Measurements from ENCODE around the gene HSD3B1. TPM values are rescaled to one million over a fixed set of nuclear protein-coding genes. Genes with fewer than 3 reads are reported as not detected.
"Not testable (repeated sequence)": the region's sequence is repeated elsewhere in the genome, so short reads cannot be mapped to it uniquely, and the experiment has no call there.

The HSD3B1 gene
- total RNA-seq, 3 donors from 2014 or later: not detected

GRCh38 chr1:119481951-119482350, 25.1 kb upstream of the HSD3B1 start:
- DNase-seq (no peak), ATAC-seq (no peak)
- no peaks in the 10 kb centered on the region for H3K27me3 Mint-ChIP-seq (ENCODE audit: low read depth)
- no peaks in the 10 kb centered on the region for H3K4me1 Mint-ChIP-seq (ENCODE audit: low read depth)
- no peaks in the 10 kb centered on the region for H3K9me3 Mint-ChIP-seq
- no peak overlapping the region for H3K4me3 Mint-ChIP-seq
- no peaks in the 10 kb centered on the region for H3K36me3 Mint-ChIP-seq (ENCODE audit: insufficient read depth)

DNA sequence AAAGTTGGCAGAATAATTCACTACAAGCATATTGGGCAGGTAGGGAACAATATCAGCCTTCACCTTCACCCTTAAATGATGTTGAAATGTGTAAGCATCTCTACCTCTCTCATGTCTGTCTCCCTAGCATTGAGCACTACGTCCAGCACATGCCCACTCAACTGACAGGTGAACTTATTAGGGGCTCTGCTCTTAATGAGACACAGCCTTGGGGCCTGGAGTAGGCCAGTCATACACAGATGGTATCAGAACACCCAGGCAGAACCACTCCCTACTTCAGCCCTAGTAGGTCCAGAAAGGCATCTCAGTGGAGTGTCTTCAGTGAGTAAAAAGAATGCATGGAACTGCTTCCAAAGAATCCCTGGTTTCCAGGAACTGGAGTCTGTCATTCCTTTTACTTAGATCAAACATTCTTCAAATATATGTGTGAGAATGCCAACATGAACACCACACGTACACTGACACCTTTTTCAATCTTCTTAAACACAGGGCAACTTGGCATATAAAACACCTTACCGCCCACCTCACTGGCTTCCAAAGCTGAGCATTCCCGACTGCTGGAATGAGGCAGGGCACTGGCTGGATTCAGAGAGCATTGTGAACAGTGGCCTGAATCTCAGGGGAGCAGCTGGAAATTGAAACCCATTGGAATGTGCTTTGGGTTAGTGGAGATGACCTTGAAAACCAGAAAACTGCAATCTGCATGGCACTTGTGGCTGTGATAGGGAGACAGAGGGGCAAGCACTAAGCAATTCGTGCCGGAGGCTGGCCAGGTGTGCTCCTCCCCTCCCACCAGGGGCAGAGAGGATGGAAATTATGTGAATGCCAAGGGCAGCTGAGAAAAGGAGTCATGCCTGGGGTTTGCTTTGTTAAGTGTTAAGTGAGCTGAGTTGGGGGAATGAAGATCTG, 24.2 kb upstream of the HSD3B1 start:
- H3K4me1 Mint-ChIP-seq (ENCODE audit: low read depth): no peaks in the 10 kb centered on the region
- ATAC-seq (no peak), DNase-seq (no peak)
- H3K27me3 Mint-ChIP-seq (ENCODE audit: low read depth): peaks cover 5% of the 10 kb centered on the region
- H3K36me3 Mint-ChIP-seq (ENCODE audit: insufficient read depth): no peaks in the 10 kb centered on the region
- H3K4me3 Mint-ChIP-seq: no peak overlapping the region
- H3K9me3 Mint-ChIP-seq: no peaks in the 10 kb centered on the region

DNA sequence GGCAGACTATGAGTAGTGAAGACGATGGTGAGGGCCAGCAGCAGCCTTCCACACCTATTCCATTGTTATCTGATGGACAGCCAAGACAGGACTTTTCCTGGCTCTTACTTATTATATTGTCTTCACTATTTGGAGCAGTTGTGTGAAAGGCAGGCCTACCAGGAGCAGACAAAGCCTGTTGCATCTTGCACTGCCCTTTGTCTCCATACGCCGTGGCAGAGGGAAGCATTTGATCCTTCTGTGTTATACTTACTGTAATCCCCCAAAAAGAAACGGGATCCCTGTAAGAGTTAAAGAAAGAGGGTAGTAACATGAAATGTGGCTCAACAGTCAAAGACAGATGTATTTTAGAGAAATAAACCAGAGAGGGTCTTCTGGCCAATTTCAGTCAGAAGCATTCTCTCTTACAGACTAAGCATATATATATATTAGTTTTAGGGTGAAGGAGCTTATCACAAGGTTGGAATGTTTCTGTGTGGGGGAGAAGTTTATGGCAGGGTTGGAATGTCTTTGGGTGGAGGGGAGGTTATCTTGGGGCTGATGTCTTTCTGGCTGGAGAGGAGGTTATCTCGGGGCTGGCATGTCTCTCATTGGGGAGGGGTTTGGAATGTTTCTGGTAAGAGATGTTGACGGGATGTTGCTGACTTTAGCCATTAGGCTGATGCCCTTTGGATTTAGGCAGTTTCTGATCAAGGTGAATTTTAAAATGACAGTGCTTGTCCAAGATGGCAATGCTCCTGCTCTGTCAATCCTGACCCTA, 23.4 kb upstream of the HSD3B1 start:
- no peak overlapping the region for H3K4me3 Mint-ChIP-seq
- peaks cover 7% of the 10 kb centered on the region for H3K27me3 Mint-ChIP-seq (ENCODE audit: low read depth)
- DNase-seq: no peak
- ATAC-seq: no peak
- no peaks in the 10 kb centered on the region for H3K9me3 Mint-ChIP-seq
- H3K4me1 Mint-ChIP-seq (ENCODE audit: low read depth): no peaks in the 10 kb centered on the region
- no peaks in the 10 kb centered on the region for H3K36me3 Mint-ChIP-seq (ENCODE audit: insufficient read depth)

DNA sequence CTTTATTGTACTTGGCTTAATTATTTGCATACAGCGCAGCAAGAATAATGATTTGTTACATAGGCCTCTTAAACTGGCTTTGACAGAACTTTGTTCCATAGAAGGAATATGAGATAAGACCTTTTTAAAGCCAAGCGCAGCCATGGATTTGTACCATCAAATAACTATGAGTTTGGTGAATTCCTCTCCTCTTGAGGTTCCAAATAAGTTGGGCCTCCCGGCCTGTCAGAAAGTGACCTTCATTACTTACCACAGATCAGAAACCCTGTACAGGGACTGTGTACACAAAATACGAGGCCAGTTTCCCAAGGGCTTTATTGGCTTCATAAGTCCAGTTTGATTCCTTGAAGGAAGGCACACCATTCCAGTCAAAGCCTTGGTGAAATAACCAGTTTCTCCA, 21.8 kb upstream of the HSD3B1 start:
- no peaks in the 10 kb centered on the region for H3K4me1 Mint-ChIP-seq (ENCODE audit: low read depth)
- no peaks in the 10 kb centered on the region for H3K36me3 Mint-ChIP-seq (ENCODE audit: insufficient read depth)
- ATAC-seq (no peak), DNase-seq (no peak)
- peaks cover 8% of the 10 kb centered on the region for H3K27me3 Mint-ChIP-seq (ENCODE audit: low read depth)
- H3K4me3 Mint-ChIP-seq: no peak overlapping the region
- no peaks in the 10 kb centered on the region for H3K9me3 Mint-ChIP-seq

- H3K4me3 Mint-ChIP-seq: no peak overlapping the region
- H3K4me1 Mint-ChIP-seq (ENCODE audit: low read depth): no peaks in the 10 kb centered on the region
- DNase-seq (no peak), ATAC-seq (no peak)
- H3K27me3 Mint-ChIP-seq (ENCODE audit: low read depth): peaks cover 12% of the 10 kb centered on the region
- no peaks in the 10 kb centered on the region for H3K9me3 Mint-ChIP-seq
- H3K36me3 Mint-ChIP-seq (ENCODE audit: insufficient read depth): no peaks in the 10 kb centered on the region
These were observed 18.8 kb upstream of the HSD3B1 start for GRCh38 chr1:119488216-119488615.

DNA sequence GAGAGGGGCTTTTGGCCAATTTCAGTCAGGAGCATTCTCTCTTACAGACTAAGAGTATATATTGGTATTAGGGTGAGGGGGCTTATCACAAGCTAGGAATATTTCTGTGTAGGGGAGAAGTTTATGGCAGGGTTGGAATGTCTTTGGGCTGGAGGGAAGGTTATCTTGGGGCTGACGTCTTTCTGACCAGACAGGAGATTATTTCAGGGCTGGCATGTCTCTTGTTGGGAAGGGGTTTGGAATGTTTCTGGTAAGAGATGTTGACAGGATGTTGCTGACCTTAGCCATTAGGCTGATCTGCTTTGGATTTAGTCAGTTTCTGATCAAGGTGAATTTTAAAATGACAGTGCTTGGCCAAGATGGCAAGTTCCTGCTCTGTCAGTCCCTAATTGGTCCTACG, 17.8 kb upstream of the HSD3B1 start:
- no peak for ATAC-seq
- H3K4me1 Mint-ChIP-seq (ENCODE audit: low read depth): no peaks in the 10 kb centered on the region
- no peak overlapping the region for H3K4me3 Mint-ChIP-seq
- H3K36me3 Mint-ChIP-seq (ENCODE audit: insufficient read depth): no peaks in the 10 kb centered on the region
- H3K27me3 Mint-ChIP-seq (ENCODE audit: low read depth): peaks cover 12% of the 10 kb centered on the region
- no peaks in the 10 kb centered on the region for H3K9me3 Mint-ChIP-seq
- no peak for DNase-seq

GRCh38 chr1:119490925-119491324, 16.1 kb upstream of the HSD3B1 start:
- ATAC-seq (no peak), DNase-seq (no peak)
- Mint-ChIP-seq H3K27me3 (ENCODE audit: low read depth) (peaks cover 12% of the 10 kb centered on the region), H3K4me3 (no peak overlapping the region), H3K36me3 (ENCODE audit: insufficient read depth) (no peaks in the 10 kb centered on the region), H3K4me1 (ENCODE audit: low read depth) (no peaks in the 10 kb centered on the region), H3K9me3 (peaks cover 6% of the 10 kb centered on the region)

DNA sequence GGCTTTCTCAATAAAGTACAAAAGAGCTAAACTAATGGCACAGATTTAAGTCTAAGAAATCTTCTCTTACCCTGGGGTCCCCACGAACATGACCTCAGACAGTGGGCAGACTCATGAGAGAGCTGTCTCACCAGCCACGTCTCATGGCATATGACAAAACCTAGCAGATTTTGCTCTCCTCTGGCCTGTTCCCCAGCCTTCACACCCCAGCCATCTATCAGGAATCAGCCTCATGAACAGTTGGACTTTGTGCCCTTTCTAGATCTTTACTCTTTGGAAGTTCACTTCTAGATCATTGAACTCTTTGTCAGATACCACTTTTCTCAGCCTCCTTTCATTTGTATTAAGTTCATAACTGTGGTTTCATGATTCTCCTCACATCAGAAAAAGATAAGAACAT, 14.2 kb upstream of the HSD3B1 start:
- Mint-ChIP-seq H3K9me3 (peaks cover 17% of the 10 kb centered on the region), H3K27me3 (ENCODE audit: low read depth) (peaks cover 13% of the 10 kb centered on the region), H3K4me1 (ENCODE audit: low read depth) (no peaks in the 10 kb centered on the region), H3K36me3 (ENCODE audit: insufficient read depth) (no peaks in the 10 kb centered on the region), H3K4me3 (no peak overlapping the region)
- ATAC-seq: no peak
- DNase-seq: no peak

GRCh38 chr1:119504831-119505230, 2.2 kb upstream of the HSD3B1 start:
- no peak overlapping the region for H3K4me3 Mint-ChIP-seq
- H3K9me3 Mint-ChIP-seq: no peaks in the 10 kb centered on the region
- no peak for DNase-seq
- H3K27me3 Mint-ChIP-seq (ENCODE audit: low read depth): no peaks in the 10 kb centered on the region
- no peaks in the 10 kb centered on the region for H3K4me1 Mint-ChIP-seq (ENCODE audit: low read depth)
- H3K36me3 Mint-ChIP-seq (ENCODE audit: insufficient read depth): no peaks in the 10 kb centered on the region
- no peak for ATAC-seq

- Mint-ChIP-seq H3K27me3 (ENCODE audit: low read depth) (peaks cover 7% of the 10 kb centered on the region), H3K4me1 (ENCODE audit: low read depth) (no peaks in the 10 kb centered on the region), H3K36me3 (ENCODE audit: insufficient read depth) (no peaks in the 10 kb centered on the region), H3K9me3 (no peaks in the 10 kb centered on the region), H3K4me3 (no peak overlapping the region)
- no peak for DNase-seq
- ATAC-seq: no peak
These were observed 3.0 kb downstream of the HSD3B1 start for GRCh38 chr1:119510046-119510445.

GRCh38 chr1:119515221-119515620, 8.2 kb downstream of the HSD3B1 start:
- ATAC-seq: no peak
- H3K4me3 Mint-ChIP-seq: no peak overlapping the region

DNA sequence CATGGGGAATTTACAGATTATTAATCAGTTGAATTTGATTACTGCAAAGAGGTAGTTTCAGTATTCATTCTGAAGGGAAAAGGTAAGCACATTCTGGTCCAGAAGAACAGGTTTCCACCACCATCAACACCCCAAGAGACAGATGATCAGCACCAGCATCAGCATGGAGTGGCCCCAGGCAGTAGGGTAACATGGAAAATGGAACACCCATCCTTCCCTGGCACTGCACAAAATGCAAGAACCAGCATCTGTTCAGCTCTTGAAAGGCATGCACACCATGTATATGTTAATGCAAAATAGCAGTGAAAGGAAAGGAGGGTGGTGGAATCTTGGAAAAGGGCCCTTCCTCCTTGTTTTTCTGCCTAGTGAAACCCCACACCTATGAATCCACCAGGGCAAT, 9.2 kb downstream of the HSD3B1 start:
- peaks cover 8% of the 10 kb centered on the region for H3K27me3 Mint-ChIP-seq (ENCODE audit: low read depth)
- H3K4me3 Mint-ChIP-seq: no peak overlapping the region
- H3K9me3 Mint-ChIP-seq: no peaks in the 10 kb centered on the region
- no peaks in the 10 kb centered on the region for H3K36me3 Mint-ChIP-seq (ENCODE audit: insufficient read depth)
- H3K4me1 Mint-ChIP-seq (ENCODE audit: low read depth): no peaks in the 10 kb centered on the region
- DNase-seq: no peak
- no peak for ATAC-seq

More at GRCh38 chr1:119515221-119515620, 8.2 kb downstream of the HSD3B1 start:
- peaks cover 9% of the 10 kb centered on the region for H3K27me3 Mint-ChIP-seq (ENCODE audit: low read depth)
- no peaks in the 10 kb centered on the region for H3K9me3 Mint-ChIP-seq
- H3K36me3 Mint-ChIP-seq (ENCODE audit: insufficient read depth): no peaks in the 10 kb centered on the region
- no peaks in the 10 kb centered on the region for H3K4me1 Mint-ChIP-seq (ENCODE audit: low read depth)
- DNase-seq: no peak

- ATAC-seq: no peak
- Mint-ChIP-seq H3K4me1 (ENCODE audit: low read depth) (no peaks in the 10 kb centered on the region), H3K27me3 (ENCODE audit: low read depth) (peaks cover 10% of the 10 kb centered on the region), H3K9me3 (no peaks in the 10 kb centered on the region), H3K4me3 (no peak overlapping the region), H3K36me3 (ENCODE audit: insufficient read depth) (no peaks in the 10 kb centered on the region)
- DNase-seq: no peak
These were observed 9.7 kb downstream of the HSD3B1 start for GRCh38 chr1:119516680-119517079.

GRCh38 chr1:119517667-119518066, 10.7 kb downstream of the HSD3B1 start:
- ATAC-seq; H3K4me3 Mint-ChIP-seq; H3K4me1 Mint-ChIP-seq (ENCODE audit: low read depth); H3K9me3 Mint-ChIP-seq; DNase-seq; H3K36me3 Mint-ChIP-seq (ENCODE audit: insufficient read depth): not testable (repeated sequence)
- H3K27me3 Mint-ChIP-seq (ENCODE audit: low read depth): peaks cover 10% of the 10 kb centered on the region
